ENCODE data around the gene PAX2. TPM values are rescaled to one million over a fixed set of nuclear protein-coding genes. Genes with fewer than 3 reads are reported as not detected.

Gene PAX2
- total RNA-seq, 4 donors from 2014 or later: not detected

- DNase-seq (ENCODE audit: low spot score in 2 of 2): no peak
- 91 to 92% methylated on average over 11 of the region's 11 CpGs for WGBS, 2 donors
- no peak overlapping the region for H3K4me3 ChIP-seq (ENCODE audit: low read depth, poor library complexity, severe bottlenecking)
- intact Hi-C loops (cut with DNase I; ENCODE audit: low total_unique reads): no loop called here
- TF ChIP-seq CTCF (IDR thresholded peaks at IDR 0.05) (no peak), POLR2A (IDR thresholded peaks at IDR 0.05) (no peak)
These were observed 132.1 kb downstream of the PAX2 start for GRCh38 chr10:100877461-100877850.

GRCh38 chr10:100878291-100878910, 133.0 kb downstream of the PAX2 start:
- no peak for DNase-seq (ENCODE audit: low spot score in 2 of 2)
- no peak for TF ChIP-seq CTCF (IDR thresholded peaks at IDR 0.05)
- TF ChIP-seq POLR2A (IDR thresholded peaks at IDR 0.05): no peak
- WGBS, 2 donors: 14 to 17% methylated on average over 5 of the region's 5 CpGs
- intact Hi-C loops (cut with DNase I; ENCODE audit: low total_unique reads): no loop called here
- no peak overlapping the region for H3K4me3 ChIP-seq (ENCODE audit: low read depth, poor library complexity, severe bottlenecking)

Other genes with a start within 250 kb of the PAX2 start
- gene SEC31B, start 225.7 kb upstream of the PAX2 start, total RNA-seq: 10 to 100 TPM in 1 of 4 donors, 1 to 10 TPM in 3; 2.6 to 11.3 (median 5.8) TPM
- gene NDUFB8, start 215.7 kb upstream of the PAX2 start, total RNA-seq: 100 to 1,000 TPM; 128 to 211 (median 177) TPM
- gene HIF1AN, start 209.6 kb upstream of the PAX2 start, total RNA-seq: 10 to 100 TPM; 11.9 to 21.0 (median 15.6) TPM
- 10 to 100 TPM in 3 of 4 donors, 1 to 10 TPM in 1; 8.3 to 23.3 (median 14.9) TPM for gene SLF2, start 167.4 kb downstream of the PAX2 start, total RNA-seq
- gene SEMA4G, start 223.9 kb downstream of the PAX2 start, total RNA-seq: 10 to 100 TPM; 15.3 to 31.9 (median 23.6) TPM
- gene MRPL43, start 241.9 kb downstream of the PAX2 start, total RNA-seq: 100 to 1,000 TPM in 2 of 4 donors, 10 to 100 TPM in 2; 82.2 to 132 (median 100) TPM
- gene TWNK, start 242.0 kb downstream of the PAX2 start, total RNA-seq: 1 to 10 TPM; 4.2 to 9.2 (median 6.4) TPM